GM12878 (cell line): ENCODE data around the gene KYAT1. TPM values are rescaled to one million over a fixed set of nuclear protein-coding genes. Genes with fewer than 3 reads are reported as not detected.
A peak's percentile ranks its signal among the peaks of the same experiment; 100 is the strongest.

Experiments
- ATAC-seq: fragments of 200-7000 bp; cut with Tn5 transposase; 3 replicates; pipeline ENCODE4 v1.9.1; 2020; ENCODE audit warnings: mild to moderate bottlenecking, moderate library complexity
- BruUV-seq: library from RNA; stranded (reverse); fragments of 400-500 nt; replicated peaks from 2 replicates; lab custom pipeline; 2021; lab: Mats Ljungman, UMichigan
- CTCF ChIA-PET: fragments of 300-600 bp; sonication (Branson Sonifier 250); formaldehyde crosslinking; extraction: SDS; loops from one replicate; lab custom pipeline; 2021; ENCODE audit warnings: inconsistent platforms; lab: Yijun Ruan, JAX
- POLR2A ChIA-PET: fragments of 350-600 bp; formaldehyde crosslinking; extraction: SDS; loops from one replicate; lab custom pipeline; 2021; ENCODE audit warnings: inconsistent platforms; lab: Charles Lee
- RAD21 ChIA-PET: fragments of 300-600 bp; sonication (Branson Sonifier 250); formaldehyde crosslinking; loops from one replicate; lab custom pipeline; 2023; ENCODE audit warnings: antibody characterized with exemption; ENCODE audit not compliant: unreplicated experiment; lab: Charles Lee
- SMC1A ChIA-PET: fragments of 300-600 bp; sonication (Branson Sonifier 250); formaldehyde crosslinking; loops from one replicate; lab custom pipeline; 2023; ENCODE audit not compliant: unreplicated experiment, uncharacterized antibody; lab: Charles Lee
- DNase-seq: peaks from one replicate; pipeline ENCODE4 v3.0.0-alpha.2; 2011; ENCODE audit warnings: low read depth, low spot score
- FAIRE-seq: peaks from 3 replicates; lab custom pipeline; 2011; peaks lifted over from hg19 to GRCh38; lab: Jason Lieb, UNC
- H2AFZ ChIP-seq: 2 replicates; pipeline ENCODE4 v1.6.0; 2011; ENCODE audit warnings: low read depth, low read length, control low read depth; ENCODE audit not compliant: control insufficient read depth
- H3K27ac ChIP-seq: 2 replicates; pipeline ENCODE4 v1.5.1; 2011; ENCODE audit warnings: control low read depth; ENCODE audit not compliant: control insufficient read depth, insufficient read depth
- H3K27me3 ChIP-seq, 2 experiments: replicated peaks in 1 of 2; 2 replicates each; pipeline versions ENCODE4 v1.6.0 to v1.6.1; 2011; ENCODE audit warnings: low read length in 1 of 2; ENCODE audit not compliant: control insufficient read depth in 2 of 2, insufficient read depth in 2 of 2
- H3K36me3 ChIP-seq, 2 experiments: 2 replicates each; pipeline ENCODE4 v1.5.1; 2011; ENCODE audit warnings: low read length in 1 of 2; ENCODE audit not compliant: control insufficient read depth in 2 of 2, insufficient read depth in 2 of 2
- H3K4me1 ChIP-seq: 2 replicates; pipeline ENCODE4 v1.6.1; 2011; ENCODE audit warnings: mild to moderate bottlenecking, low read length, moderate library complexity, mixed read lengths; ENCODE audit not compliant: control insufficient read depth, insufficient read depth
- H3K4me2 ChIP-seq: 2 replicates; pipeline ENCODE4 v1.6.0; 2011; ENCODE audit warnings: control low read depth; ENCODE audit not compliant: control insufficient read depth, insufficient read depth
- H3K4me3 ChIP-seq: fragments of 200-600 bp; sonication (generic); 2 replicates; pipeline ENCODE4 v1.5.1; 2016
- H3K79me2 ChIP-seq: 2 replicates; pipeline ENCODE4 v1.6.0; 2011; ENCODE audit warnings: low read length; ENCODE audit not compliant: control insufficient read depth, insufficient read depth
- H3K9ac ChIP-seq: 2 replicates; pipeline ENCODE4 v1.8.0; 2011; ENCODE audit warnings: low read length, control low read depth, mixed read lengths; ENCODE audit not compliant: control insufficient read depth, insufficient read depth
- H3K9me3 ChIP-seq: replicated peaks from 3 replicates; pipeline ENCODE4 v1.5.1; 2011; ENCODE audit warnings: mild to moderate bottlenecking, low read length; ENCODE audit not compliant: control insufficient read depth, insufficient read depth
- H4K20me1 ChIP-seq: 2 replicates; pipeline ENCODE4 v1.6.0; 2011; ENCODE audit not compliant: control insufficient read depth, insufficient read depth
- CBX5 ChIP-seq: sonication (generic); IDR thresholded peaks from 2 replicates; pipeline ENCODE4 v1.6.1; 2016; ENCODE audit warnings: low read depth, moderate library complexity, mild to moderate bottlenecking, inconsistent platforms
- EP300 ChIP-seq, 2 experiments: fragments of 150-350 bp in 1 of 2; IDR thresholded peaks; 2 replicates each; pipeline ENCODE4 v1.6.1; 2011 to 2012; ENCODE audit warnings: low read depth in 2 of 2, low read length in 2 of 2, borderline replicate concordance in 1 of 2, improper control_type of control experiment in 1 of 2, inconsistent platforms in 1 of 2; ENCODE audit not compliant: control insufficient read depth in 1 of 2
- EZH2 ChIP-seq: IDR thresholded peaks from 2 replicates; pipeline ENCODE4 v1.6.1; 2012; ENCODE audit warnings: low read depth, mild to moderate bottlenecking, control low read depth, inconsistent platforms, low read length, borderline replicate concordance; ENCODE audit not compliant: control insufficient read depth
- HDGF ChIP-seq: fragments of 450-650 bp; IDR thresholded peaks from 2 replicates; pipeline ENCODE4 v1.6.1; 2016; ENCODE audit warnings: antibody characterized with exemption
- POLR2A ChIP-seq: IDR thresholded peaks from 2 replicates; pipeline ENCODE4 v1.6.1; 2011; ENCODE audit warnings: low read depth, mild to moderate bottlenecking, low read length
- RUNX3 ChIP-seq: IDR thresholded peaks from 2 replicates; pipeline ENCODE4 v1.6.1; 2012; ENCODE audit warnings: low read length, inconsistent platforms
- STAT3 ChIP-seq: IDR thresholded peaks from 2 replicates; pipeline ENCODE4 v1.6.1; 2011; ENCODE audit warnings: low read depth, low read length, improper control_type of control experiment
- WRNIP1 ChIP-seq: IDR thresholded peaks from 2 replicates; pipeline ENCODE4 v1.6.1; 2011; ENCODE audit warnings: low read depth, low read length, improper control_type of control experiment, borderline replicate concordance
- ZNF384 ChIP-seq: IDR thresholded peaks from 2 replicates; pipeline ENCODE4 v1.6.1; 2012; ENCODE audit warnings: low read depth, mild to moderate bottlenecking, low read length, improper control_type of control experiment, borderline replicate concordance
- WGBS: methylation state at CpG from one replicate; pipeline ENCODE4 v1.1.6; 2016; ENCODE audit warnings: low lambda C conversion rate; ENCODE audit not compliant: insufficient replicate concordance, insufficient coverage; ENCODE audit errors: missing lambda C conversion rate; 5-methylcytosine and 5-hydroxymethylcytosine counted together
- in situ Hi-C: fragments of 300-500 bp; cut with MboI; formaldehyde crosslinking; loops from 9 replicates; pipeline ENCODE4 v1.14.3; 2018; ENCODE audit warnings: mixed read lengths
- intact Hi-C: fragments of 100-400 bp; cut with micrococcal nuclease; formaldehyde crosslinking; loops from one replicate; pipeline ENCODE4 v1.14.2; 2022; ENCODE audit not compliant: unreplicated experiment
- polyA plus RNA-seq, 11 experiments: library from polyadenylated mRNA; depleted of rRNA in 4 of 11; unstranded in 6 of 11; stranded (reverse) in 5 of 11; fragments of >200 nt; fragmentation: Nextera tagmentation in 4 of 11; fragmentation: Illumina TruSeq in 1 of 11; extraction: Ambion mirVana in 4 of 11; extraction: Trizol in 1 of 11; gene quantifications; 1 replicate in 1 of 11; 2 replicates in 10 of 11; pipeline versions ENCODE4 v1.2.1 to v1.2.3, GENCODE V29; 2011 to 2016; ENCODE audit warnings: inconsistent platforms in 2 of 11, missing spikeins in 2 of 11, low read depth in 1 of 11
- total RNA-seq, 4 experiments: library from RNA; depleted of rRNA in 3 of 4; stranded (reverse); fragments of >200 nt in 3 of 4; fragmentation: Illumina TruSeq in 1 of 4; extraction: Trizol in 1 of 4; gene quantifications; 2 replicates each; pipeline versions ENCODE4 v1.2.1 to v1.2.3, GENCODE V29; 2013 to 2021
- TF ChIP-seq, protein P1 (sequence below): fragments of 450-650 bp; IDR thresholded peaks from 2 replicates; pipeline ENCODE4 v1.6.1; 2017; ENCODE audit warnings: borderline replicate concordance
- TF ChIP-seq, protein P2 (sequence below): fragments of 450-650 bp; IDR thresholded peaks from 2 replicates; pipeline ENCODE4 v1.6.1; 2017; ENCODE audit warnings: low read depth, mild to moderate bottlenecking, moderate library complexity
- TF ChIP-seq, protein P3 (sequence below): fragments of 450-650 bp; IDR thresholded peaks from 2 replicates; pipeline ENCODE4 v1.6.1; 2018; ENCODE audit warnings: borderline replicate concordance, mild to moderate bottlenecking; ENCODE audit not compliant: partially characterized antibody
- TF ChIP-seq, protein P4 (sequence below): fragments of 450-650 bp; conservative IDR thresholded peaks from 2 replicates; pipeline ENCODE4 v1.6.1; 2017; ENCODE audit warnings: mild to moderate bottlenecking, moderate library complexity
- TF ChIP-seq, protein P5 (sequence below): IDR thresholded peaks from 2 replicates; pipeline ENCODE4 v1.6.1; 2012; ENCODE audit warnings: low read depth, low read length, improper control_type of control experiment

Gene KYAT1
- total and polyA plus RNA-seq, 10 of the 15 experiments (the other 5 are each of a cell fraction or from before 2014, with no cell fraction given): 5.8 to 15.7 (median 11.4) TPM

GRCh38 chr9:128917151-128917849 lies 35.5 kb upstream of the KYAT1 start:
- no peak for DNase-seq
- H3K4me3 ChIP-seq: no peak overlapping the region
- CTCF ChIA-PET: no interaction called here
- in situ Hi-C loops (no loop called here), intact Hi-C loops (no loop called here)
- WGBS: 88% methylated on average over 26 of the region's 26 CpGs
- no peaks in the 10 kb centered on the region for H4K20me1 ChIP-seq
- no peak overlapping the region for H2AFZ ChIP-seq
- H3K4me1 ChIP-seq: no peaks in the 10 kb centered on the region
- POLR2A ChIA-PET: no interaction called here
- SMC1A ChIA-PET: no interaction called here
- RAD21 ChIA-PET: no interaction called here
- TSS peak; percentile 40 for BruUV-seq
- ATAC-seq: no peak
- FAIRE-seq: no peak
- H3K36me3 ChIP-seq: peaks cover 3 to 8% of the 10 kb centered on the region in 2 experiments; a peak in 3 of 4 replicates
- no peak overlapping the region for H3K4me2 ChIP-seq
- H3K27me3 ChIP-seq: no peaks in the 10 kb centered on the region
- H3K9me3 ChIP-seq: no peaks in the 10 kb centered on the region
- no peaks in the 10 kb centered on the region for H3K79me2 ChIP-seq
- no peak overlapping the region for H3K9ac ChIP-seq
- H3K27ac ChIP-seq: no peak overlapping the region
- no peak for TF ChIP-seq EP300 (IDR thresholded peaks at IDR 0.05; ENCODE audit: borderline replicate concordance in 1 of 2, control insufficient read depth in 1 of 2, low read depth in 2 of 2, low read length in 2 of 2)
- TF ChIP-seq HDGF: no peak
- TF ChIP-seq, protein P1, sequence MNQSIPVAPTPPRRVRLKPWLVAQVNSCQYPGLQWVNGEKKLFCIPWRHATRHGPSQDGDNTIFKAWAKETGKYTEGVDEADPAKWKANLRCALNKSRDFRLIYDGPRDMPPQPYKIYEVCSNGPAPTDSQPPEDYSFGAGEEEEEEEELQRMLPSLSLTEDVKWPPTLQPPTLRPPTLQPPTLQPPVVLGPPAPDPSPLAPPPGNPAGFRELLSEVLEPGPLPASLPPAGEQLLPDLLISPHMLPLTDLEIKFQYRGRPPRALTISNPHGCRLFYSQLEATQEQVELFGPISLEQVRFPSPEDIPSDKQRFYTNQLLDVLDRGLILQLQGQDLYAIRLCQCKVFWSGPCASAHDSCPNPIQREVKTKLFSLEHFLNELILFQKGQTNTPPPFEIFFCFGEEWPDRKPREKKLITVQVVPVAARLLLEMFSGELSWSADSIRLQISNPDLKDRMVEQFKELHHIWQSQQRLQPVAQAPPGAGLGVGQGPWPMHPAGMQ: no peak
- TF ChIP-seq, protein P2, sequence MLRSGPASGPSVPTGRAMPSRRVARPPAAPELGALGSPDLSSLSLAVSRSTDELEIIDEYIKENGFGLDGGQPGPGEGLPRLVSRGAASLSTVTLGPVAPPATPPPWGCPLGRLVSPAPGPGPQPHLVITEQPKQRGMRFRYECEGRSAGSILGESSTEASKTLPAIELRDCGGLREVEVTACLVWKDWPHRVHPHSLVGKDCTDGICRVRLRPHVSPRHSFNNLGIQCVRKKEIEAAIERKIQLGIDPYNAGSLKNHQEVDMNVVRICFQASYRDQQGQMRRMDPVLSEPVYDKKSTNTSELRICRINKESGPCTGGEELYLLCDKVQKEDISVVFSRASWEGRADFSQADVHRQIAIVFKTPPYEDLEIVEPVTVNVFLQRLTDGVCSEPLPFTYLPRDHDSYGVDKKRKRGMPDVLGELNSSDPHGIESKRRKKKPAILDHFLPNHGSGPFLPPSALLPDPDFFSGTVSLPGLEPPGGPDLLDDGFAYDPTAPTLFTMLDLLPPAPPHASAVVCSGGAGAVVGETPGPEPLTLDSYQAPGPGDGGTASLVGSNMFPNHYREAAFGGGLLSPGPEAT: no peak
- TF ChIP-seq STAT3: no peak
- no peak for TF ChIP-seq ZNF384
- no peak for TF ChIP-seq WRNIP1
- TF ChIP-seq POLR2A: no peak
- TF ChIP-seq, protein P3, sequence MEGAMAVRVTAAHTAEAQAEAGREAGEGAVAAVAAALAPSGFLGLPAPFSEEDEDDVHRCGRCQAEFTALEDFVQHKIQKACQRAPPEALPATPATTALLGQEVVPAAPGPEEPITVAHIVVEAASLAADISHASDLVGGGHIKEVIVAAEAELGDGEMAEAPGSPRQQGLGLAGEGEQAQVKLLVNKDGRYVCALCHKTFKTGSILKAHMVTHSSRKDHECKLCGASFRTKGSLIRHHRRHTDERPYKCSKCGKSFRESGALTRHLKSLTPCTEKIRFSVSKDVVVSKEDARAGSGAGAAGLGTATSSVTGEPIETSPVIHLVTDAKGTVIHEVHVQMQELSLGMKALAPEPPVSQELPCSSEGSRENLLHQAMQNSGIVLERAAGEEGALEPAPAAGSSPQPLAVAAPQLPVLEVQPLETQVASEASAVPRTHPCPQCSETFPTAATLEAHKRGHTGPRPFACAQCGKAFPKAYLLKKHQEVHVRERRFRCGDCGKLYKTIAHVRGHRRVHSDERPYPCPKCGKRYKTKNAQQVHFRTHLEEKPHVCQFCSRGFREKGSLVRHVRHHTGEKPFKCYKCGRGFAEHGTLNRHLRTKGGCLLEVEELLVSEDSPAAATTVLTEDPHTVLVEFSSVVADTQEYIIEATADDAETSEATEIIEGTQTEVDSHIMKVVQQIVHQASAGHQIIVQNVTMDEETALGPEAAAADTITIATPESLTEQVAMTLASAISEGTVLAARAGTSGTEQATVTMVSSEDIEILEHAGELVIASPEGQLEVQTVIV: no peak
- no peak for TF ChIP-seq RUNX3
- TF ChIP-seq CBX5: no peak
- TF ChIP-seq, protein P4, sequence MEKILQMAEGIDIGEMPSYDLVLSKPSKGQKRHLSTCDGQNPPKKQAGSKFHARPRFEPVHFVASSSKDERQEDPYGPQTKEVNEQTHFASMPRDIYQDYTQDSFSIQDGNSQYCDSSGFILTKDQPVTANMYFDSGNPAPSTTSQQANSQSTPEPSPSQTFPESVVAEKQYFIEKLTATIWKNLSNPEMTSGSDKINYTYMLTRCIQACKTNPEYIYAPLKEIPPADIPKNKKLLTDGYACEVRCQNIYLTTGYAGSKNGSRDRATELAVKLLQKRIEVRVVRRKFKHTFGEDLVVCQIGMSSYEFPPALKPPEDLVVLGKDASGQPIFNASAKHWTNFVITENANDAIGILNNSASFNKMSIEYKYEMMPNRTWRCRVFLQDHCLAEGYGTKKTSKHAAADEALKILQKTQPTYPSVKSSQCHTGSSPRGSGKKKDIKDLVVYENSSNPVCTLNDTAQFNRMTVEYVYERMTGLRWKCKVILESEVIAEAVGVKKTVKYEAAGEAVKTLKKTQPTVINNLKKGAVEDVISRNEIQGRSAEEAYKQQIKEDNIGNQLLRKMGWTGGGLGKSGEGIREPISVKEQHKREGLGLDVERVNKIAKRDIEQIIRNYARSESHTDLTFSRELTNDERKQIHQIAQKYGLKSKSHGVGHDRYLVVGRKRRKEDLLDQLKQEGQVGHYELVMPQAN: no peak
- TF ChIP-seq, protein P5, sequence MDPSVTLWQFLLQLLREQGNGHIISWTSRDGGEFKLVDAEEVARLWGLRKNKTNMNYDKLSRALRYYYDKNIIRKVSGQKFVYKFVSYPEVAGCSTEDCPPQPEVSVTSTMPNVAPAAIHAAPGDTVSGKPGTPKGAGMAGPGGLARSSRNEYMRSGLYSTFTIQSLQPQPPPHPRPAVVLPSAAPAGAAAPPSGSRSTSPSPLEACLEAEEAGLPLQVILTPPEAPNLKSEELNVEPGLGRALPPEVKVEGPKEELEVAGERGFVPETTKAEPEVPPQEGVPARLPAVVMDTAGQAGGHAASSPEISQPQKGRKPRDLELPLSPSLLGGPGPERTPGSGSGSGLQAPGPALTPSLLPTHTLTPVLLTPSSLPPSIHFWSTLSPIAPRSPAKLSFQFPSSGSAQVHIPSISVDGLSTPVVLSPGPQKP: no peak
- TF ChIP-seq EZH2: no peak
